Stimulated activated CD4-positive, alpha-beta T cell treated with anti-CD3 and anti-CD28 coated beads, Interleukin-15, amount 100 ng/mL, for 1 hour (primary cell): ENCODE measurements around the gene ZNF441.
"Not testable (repeated sequence)": the region's sequence is repeated elsewhere in the genome, so short reads cannot be mapped to it uniquely, and the experiment has no call there.

Experiments used
- DNase-seq, 2 donors: peaks; one replicate each; pipeline ENCODE4 v3.0.0-alpha.2; 2020; ENCODE audit warnings: low read depth in 1 of 2, low spot score in 1 of 2

ZNF441 gene

GRCh38 chr19:11766597-11767591, at the start of gene ZNF441:
TSS of gene ZNF441 (plus strand) at chr19:11767000. CDS start at chr19:11767194, 194 bp downstream.
- DNase-seq, result peak; percentile 83 to 91

- DNase-seq, result no peak
Observed at GRCh38 chr19:11721681-11722080, 45.1 kb upstream of the ZNF441 start.

GRCh38 chr19:11722414-11722813, 44.4 kb upstream of the ZNF441 start:
- DNase-seq, result no peak

- no peak for DNase-seq
Observed at GRCh38 chr19:11729586-11729985, 37.2 kb upstream of the ZNF441 start.

- no peak for DNase-seq
Observed at GRCh38 chr19:11735375-11735774, 31.4 kb upstream of the ZNF441 start.

DNA sequence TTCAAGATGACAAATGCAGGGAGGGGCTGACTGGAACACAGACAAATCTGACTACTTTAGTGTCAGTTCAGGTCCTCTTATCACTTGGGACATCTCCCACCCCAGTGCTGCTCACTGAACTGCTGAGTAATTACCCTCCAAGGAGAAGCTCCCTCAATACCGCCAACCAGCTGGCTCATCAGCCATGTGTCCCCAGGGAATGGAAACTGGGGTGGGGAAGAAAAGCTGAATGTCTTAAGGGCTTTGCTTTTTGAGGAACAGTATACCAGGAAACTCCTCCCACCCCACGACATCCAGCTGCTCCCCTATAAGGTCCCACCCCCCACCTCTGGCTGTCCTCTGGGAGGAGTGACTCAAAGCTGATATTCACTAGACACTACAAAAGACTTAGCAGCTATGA, 30.1 kb upstream of the ZNF441 start:
- no peak for DNase-seq

- no peak for DNase-seq
Observed at GRCh38 chr19:11737964-11738745, 28.6 kb upstream of the ZNF441 start.

- peak; percentile 89 to 93 for DNase-seq
Observed at GRCh38 chr19:11738746-11739620, 27.8 kb upstream of the ZNF441 start, which contains the start of gene ZNF823. TSS of gene ZNF823 (minus strand) at chr19:11738946. CDS start at chr19:11738819, 127 bp downstream.

GRCh38 chr19:11745869-11746268, 20.9 kb upstream of the ZNF441 start:
- DNase-seq, result no peak

DNA sequence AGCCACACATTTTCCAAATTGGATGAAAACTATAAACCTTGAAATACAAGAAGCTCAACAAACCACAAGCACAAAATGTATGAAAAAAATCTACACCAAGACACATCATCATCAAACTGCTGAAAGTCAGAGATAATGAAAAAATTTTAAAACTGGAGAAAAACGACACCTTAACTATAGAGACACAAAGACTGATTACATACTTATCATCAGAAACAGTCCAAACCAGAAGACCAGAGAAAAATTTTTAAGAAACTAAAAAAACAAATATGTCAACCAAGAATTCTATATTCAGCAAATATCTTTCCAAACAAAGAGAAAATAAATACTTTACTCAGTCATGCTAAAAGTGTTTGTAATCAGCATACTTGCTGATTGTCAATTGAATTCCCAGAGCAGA, 19.5 kb upstream of the ZNF441 start:
- no peak for DNase-seq

- no peak for DNase-seq
Observed at GRCh38 chr19:11749751-11750150, 17.0 kb upstream of the ZNF441 start.

GRCh38 chr19:11752244-11752736, 14.5 kb upstream of the ZNF441 start:
- DNase-seq, result no peak

- no peak for DNase-seq
Observed at GRCh38 chr19:11754663-11755062, 12.1 kb upstream of the ZNF441 start.

- DNase-seq, result no peak
Observed at GRCh38 chr19:11756965-11757364, 9.8 kb upstream of the ZNF441 start.

GRCh38 chr19:11759805-11760204, 7.0 kb upstream of the ZNF441 start:
- DNase-seq, result no peak

DNA sequence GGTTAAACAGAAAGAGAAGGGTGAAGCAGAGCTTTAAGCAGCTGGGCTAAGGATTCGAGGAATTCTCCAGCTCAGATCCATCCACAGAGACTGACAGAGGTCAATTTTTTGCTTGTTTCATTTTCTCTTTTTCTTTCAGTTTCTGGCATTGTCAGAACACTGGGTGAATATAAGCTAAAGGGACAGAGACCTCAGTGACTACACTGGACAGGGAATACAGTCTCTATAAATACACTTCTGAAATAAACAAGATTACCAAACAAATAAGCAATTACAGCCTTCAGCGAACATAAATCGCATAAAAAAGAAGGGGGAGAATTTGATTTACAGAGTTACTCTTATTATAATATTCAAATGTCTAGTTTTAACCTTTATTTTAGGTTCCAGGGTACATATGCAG, 3.7 kb upstream of the ZNF441 start:
- DNase-seq, result no peak

- no peak for DNase-seq
Observed at GRCh38 chr19:11763611-11764010, 3.2 kb upstream of the ZNF441 start.

- DNase-seq, result no peak
Observed at GRCh38 chr19:11767633-11768133, 883 bp downstream of the ZNF441 start.

DNA sequence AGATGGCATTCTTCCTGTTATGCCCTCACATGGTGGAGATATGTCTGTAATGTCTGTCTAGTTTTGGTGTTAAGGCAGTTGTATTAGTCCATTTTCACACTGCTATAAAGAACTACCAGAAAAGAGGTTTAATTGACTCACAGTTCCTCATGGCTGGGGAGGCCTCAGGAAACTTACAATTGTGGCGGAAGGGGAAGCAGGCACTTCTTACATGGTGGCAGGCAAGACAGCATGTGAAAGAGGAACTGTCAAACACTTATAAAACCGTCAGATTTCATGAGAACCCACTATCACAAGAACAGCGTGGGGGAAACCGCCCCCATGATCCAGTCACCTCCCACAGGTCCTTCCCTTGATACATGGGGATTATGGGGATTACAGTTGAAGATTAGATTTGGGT, 3.2 kb downstream of the ZNF441 start:
- no peak for DNase-seq

DNA sequence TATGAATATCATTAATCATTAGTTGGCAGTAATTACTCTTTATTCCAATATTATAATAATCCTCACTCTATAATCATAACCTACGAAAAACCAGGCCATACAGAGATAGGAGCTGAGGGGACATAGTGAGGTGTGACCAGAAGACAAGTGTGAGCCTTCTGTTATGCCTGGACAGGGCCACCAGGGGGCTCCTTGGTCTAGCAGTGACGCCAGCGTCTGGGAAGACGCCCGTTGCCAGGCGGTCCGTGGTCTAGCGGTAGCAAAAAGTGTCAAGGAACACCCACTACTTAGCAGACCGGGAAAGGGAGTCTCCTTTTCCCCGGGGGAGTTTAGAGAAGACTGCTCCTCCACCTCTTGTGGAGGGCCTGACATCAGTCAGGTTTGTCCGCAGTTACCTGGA, 4.7 kb downstream of the ZNF441 start:
- not testable (repeated sequence) for DNase-seq
